ENCODE data around the gene ANKRD45.
"Not testable (repeated sequence)": the region's sequence is repeated elsewhere in the genome, so short reads cannot be mapped to it uniquely, and the experiment has no call there.

ANKRD45 gene

GRCh38 chr1:173580658-173581057 is 89.0 kb downstream of the ANKRD45 start:
- H3K27ac ChIP-seq: no peak overlapping the region
- TF ChIP-seq CTCF (IDR thresholded peaks at IDR 0.05): no peak
- no peak for TF ChIP-seq ZFX (IDR thresholded peaks at IDR 0.05; ENCODE audit: borderline replicate concordance)

GRCh38 chr1:173580071-173580470 is 89.6 kb downstream of the ANKRD45 start:
- TF ChIP-seq CTCF (IDR thresholded peaks at IDR 0.05) (no peak), ZFX (IDR thresholded peaks at IDR 0.05; ENCODE audit: borderline replicate concordance) (no peak)
- no peak overlapping the region for H3K27ac ChIP-seq

GRCh38 chr1:173573596-173573995 is 96.1 kb downstream of the ANKRD45 start:
- no peak overlapping the region for H3K27ac ChIP-seq
- TF ChIP-seq CTCF (IDR thresholded peaks at IDR 0.05) (no peak), ZFX (IDR thresholded peaks at IDR 0.05; ENCODE audit: borderline replicate concordance) (no peak)

- TF ChIP-seq CTCF (IDR thresholded peaks at IDR 0.05): no peak
- TF ChIP-seq ZFX (IDR thresholded peaks at IDR 0.05; ENCODE audit: borderline replicate concordance): no peak
- H3K27ac ChIP-seq: no peak overlapping the region
Measured at GRCh38 chr1:173572201-173572873, 97.3 kb downstream of the ANKRD45 start.

GRCh38 chr1:173570370-173571007 is 99.2 kb downstream of the ANKRD45 start:
- TF ChIP-seq ZFX (IDR thresholded peaks at IDR 0.05; ENCODE audit: borderline replicate concordance) (no peak), CTCF (IDR thresholded peaks at IDR 0.05) (no peak)

GRCh38 chr1:173568483-173568882 is 101.2 kb downstream of the ANKRD45 start:
- no peak overlapping the region for H3K27ac ChIP-seq
- no peak for TF ChIP-seq ZFX (IDR thresholded peaks at IDR 0.05; ENCODE audit: borderline replicate concordance)
- no peak for TF ChIP-seq CTCF (IDR thresholded peaks at IDR 0.05)

More at GRCh38 chr1:173570370-173571007, 99.2 kb downstream of the ANKRD45 start:
- H3K27ac ChIP-seq: no peak overlapping the region

GRCh38 chr1:173563846-173564245 is 105.8 kb downstream of the ANKRD45 start:
- not testable (repeated sequence) for H3K27ac ChIP-seq
